GM18498 (cell line): ENCODE results near the gene SPDL1.
A peak's percentile ranks its signal among the peaks of the same experiment; 100 is the strongest.
"Not testable (repeated sequence)": the region's sequence is repeated elsewhere in the genome, so short reads cannot be mapped to it uniquely, and the experiment has no call there.

ENCODE experiments used
- ATAC-seq: cut with Tn5 transposase; IDR thresholded peaks from one replicate; pipeline ENCODE4 v1.9.1; 2021; ENCODE audit warnings: mild to moderate bottlenecking, moderate library complexity; ENCODE audit not compliant: unreplicated experiment

SPDL1 gene

GRCh38 chr5:169571355-169571754 is 12.2 kb upstream of the SPDL1 start:
- ATAC-seq = no peak

- ATAC-seq = no peak
These were observed 9.4 kb upstream of the SPDL1 start for GRCh38 chr5:169574134-169574646.

- ATAC-seq = no peak
These were observed 7.4 kb upstream of the SPDL1 start for GRCh38 chr5:169576181-169576598.

DNA sequence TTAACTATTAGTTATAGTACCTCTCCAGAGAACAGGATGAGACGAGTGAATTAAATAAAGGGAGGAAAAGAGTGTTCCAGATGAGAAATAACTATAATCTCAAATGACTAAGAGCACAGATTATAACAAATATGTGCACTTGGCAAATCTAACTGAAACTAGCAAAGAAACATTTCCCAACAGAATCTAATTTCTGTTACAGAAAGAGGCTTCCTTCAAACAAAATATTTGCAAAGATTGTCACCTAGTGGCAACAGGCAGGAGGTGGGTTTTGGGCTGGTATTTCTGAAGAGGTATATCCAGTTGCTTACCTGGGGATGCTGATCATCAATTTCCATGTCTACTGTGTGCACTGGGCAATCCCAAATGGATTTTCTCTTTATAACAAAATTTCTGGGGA is 5.6 kb upstream of the SPDL1 start:
- ATAC-seq = no peak

DNA sequence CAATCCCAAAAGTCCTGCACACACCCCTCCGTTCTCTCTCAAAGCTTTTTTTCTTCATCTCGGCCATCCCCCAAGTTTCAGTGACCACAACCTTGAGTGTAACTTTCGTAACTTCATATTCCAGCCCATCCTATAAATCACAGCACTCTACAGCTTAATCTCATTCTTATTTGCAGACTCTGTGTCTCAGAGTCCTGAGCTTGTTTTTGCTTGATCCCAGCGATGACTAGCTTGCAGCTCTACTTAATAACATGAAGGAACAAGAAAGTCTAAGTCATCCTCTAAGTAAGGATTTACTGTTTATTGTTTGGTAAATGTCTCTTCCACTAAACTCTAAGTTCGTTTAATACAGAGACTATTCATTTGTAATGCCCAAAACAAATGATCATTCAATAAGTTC is 2.6 kb upstream of the SPDL1 start:
- ATAC-seq = no peak

DNA sequence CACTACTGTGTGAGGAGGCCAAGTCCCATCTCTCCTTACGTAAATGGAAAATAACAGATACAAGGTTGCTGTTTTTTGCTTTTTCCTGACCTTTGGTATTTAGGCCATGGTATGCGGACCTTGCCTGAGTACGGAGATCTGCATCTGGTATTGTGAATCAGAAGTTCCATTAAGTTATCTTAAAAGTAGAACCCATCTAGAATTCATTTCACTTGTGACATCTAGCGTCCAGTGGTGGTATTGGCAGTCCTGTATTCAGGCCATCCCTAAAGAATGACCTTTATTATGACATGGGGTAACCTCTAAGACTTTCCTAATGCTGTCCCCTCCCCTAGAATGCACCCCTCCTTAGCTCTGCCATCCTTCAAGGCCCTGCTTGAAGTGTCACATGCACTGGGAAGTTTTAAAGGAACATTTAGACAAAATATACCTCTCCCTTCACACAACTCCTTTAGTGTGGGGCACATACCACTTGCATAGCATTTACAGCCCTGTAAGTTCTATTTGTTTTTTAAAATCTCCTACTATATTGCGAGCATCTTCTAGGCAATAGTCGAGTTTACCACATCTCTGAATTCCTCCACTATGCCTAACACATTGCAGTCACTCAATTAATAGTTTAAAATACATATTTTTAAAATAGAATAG is 1.9 kb upstream of the SPDL1 start:
- peak; percentile 35 for ATAC-seq

DNA sequence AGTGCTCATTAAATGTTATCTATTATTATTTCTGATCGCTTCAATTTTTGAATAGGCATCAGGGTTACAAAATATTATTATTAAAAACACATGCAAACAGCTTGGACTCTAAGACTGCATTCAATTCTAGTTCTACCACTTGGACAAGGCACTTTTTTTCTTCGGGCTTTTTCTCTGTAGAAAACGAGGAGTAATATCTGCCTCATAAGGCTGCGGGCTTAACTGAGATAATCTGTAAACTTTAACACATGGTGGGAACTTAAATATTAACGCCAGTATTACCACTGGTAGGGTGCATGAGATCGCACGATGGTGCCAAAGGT is 511 bp upstream of the SPDL1 start:
- peak; percentile 45 for ATAC-seq

DNA sequence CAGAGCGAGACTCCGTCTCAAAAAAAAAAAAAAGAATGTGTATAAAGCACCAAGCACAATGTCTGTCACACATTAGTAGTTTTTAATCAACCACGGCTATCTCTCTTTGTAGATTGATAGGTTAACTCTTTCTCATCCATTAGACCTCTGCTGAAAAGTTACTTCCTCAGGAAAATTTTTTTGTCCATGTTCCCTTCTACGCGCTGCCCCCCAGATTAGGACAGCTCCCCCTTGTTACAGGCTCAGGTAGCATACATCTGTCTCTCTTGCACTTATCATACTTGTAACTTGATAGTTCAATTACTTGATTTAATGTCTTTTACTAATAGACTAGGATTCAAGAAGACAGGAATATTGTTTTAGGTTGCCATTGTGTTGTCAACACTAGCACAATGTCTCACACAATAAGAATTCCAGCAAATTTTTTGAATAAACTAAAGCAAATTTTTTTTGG is 1.5 kb downstream of the SPDL1 start:
- ATAC-seq = no peak

DNA sequence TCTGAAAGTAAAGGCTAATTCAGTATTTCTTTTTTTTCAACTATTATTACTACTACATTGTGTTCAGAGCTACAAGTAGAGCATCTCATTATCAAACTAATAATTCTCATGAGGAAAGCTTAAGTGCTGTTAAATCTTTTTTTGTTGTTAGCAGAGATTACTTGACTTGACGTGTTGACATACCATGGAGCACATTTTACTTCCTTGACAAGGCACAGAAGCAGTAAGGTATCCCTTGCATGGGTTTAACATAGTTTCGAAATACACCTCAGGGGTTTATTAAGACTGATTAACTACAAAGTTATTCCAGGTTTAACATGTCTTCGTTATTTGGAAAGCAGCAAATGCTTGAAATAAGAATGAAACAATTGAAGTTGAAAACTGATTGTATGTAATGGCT is 7.0 kb downstream of the SPDL1 start:
- no peak for ATAC-seq

DNA sequence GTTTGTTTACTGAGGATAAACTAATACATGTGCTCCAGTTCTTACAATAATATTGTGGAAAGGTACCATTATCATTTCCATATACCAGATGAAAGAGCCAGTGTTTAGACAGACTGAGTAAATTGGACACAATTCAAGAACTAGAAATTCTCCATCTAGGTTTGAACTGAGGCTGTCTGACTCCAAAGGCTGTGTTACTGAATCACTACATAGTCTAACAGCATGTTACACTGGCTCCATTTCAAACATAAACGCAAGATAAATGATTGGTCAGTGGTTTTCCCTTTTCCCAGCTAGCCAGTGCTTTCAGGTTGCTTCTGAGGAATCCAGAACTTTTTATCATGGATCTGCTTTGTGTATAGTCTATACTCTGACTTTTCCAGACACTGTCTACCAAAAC is 8.1 kb downstream of the SPDL1 start:
- ATAC-seq = no peak

DNA sequence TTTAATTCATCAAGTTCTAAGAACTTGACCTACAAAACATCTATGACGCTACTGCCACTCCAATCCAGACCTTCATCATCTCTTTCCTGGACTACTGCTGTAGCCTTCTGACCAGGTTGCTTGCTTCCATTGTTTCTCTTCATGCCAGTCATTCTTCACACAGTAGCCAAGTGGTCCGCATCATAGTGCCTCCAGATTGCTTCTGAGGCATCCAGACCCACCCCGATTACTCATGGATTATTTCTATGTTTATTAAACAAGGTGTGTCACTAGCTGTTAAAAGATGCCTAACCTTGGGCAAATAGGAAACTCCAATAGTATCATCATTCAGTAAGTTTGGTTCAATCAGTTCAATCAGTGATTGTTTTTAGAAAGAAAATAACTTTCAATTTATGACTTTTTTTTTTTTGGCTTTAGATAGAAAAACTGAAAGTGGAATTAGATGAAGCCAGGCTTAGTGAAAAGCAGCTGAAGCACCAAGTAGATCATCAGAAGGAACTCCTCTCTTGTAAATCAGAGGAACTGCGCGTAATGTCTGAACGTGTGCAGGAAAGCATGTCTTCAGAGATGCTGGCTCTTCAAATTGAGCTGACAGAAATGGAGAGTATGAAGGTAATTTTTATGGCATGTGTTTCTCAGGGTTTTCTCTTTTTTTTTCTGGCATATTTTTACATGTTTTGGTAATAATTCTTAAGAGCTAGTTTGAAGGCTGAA is 9.5 kb downstream of the SPDL1 start:
- no peak for ATAC-seq

DNA sequence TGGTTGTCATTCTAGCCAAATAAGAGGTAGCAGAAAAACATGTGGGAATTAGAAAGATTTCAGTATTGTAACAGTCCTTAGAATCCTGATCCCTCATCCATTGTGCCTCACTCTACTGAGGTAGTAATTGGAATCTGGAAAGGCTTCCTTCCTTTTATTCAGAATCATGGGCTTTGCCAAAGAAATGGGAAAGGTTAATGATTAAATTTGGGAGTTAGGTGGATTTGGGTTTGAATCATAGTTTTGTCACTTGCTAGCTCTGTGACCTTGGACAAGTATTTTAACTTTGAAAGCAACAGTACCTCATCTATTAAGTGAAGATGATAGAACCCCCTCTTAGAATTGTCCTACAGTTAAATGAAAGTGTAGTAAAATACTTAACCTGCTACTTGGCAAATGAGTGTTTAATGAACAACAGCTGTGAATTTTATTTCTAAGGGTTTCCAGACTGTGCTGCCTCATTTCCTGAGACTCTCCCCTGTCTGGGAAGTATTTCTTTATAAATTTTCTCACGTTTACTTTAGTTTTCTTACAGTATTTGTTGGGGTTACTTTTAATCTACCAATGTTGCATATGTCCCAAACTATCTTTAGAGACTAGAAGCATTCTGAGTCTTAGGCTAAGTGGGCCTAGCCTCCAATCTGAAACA is 11.7 kb downstream of the SPDL1 start:
- ATAC-seq = no peak

GRCh38 chr5:169599451-169599850 is 15.9 kb downstream of the SPDL1 start:
- no peak for ATAC-seq

- no peak for ATAC-seq
These were observed 19.0 kb downstream of the SPDL1 start for GRCh38 chr5:169602535-169602934.

- no peak for ATAC-seq
These were observed 22.7 kb downstream of the SPDL1 start for GRCh38 chr5:169606279-169606678.

DNA sequence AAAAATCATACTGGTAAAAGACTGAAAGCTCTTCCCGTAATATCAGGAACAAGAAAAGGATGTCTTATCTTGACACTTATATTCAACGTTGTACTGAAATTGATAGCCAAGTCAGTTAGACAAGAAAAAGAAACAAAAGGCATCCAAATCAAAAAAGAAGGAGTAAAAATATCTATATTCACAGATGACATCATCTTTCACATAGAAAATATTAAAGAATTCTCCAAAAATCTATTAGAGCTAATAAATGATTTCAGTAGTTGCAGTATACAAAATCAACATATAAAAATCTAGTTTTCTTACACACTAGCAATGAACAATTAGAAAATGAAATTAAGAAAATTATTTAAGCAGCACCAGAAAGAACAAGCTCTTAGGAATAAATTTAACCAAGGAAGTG is 24.3 kb downstream of the SPDL1 start:
- ATAC-seq = no peak

- no peak for ATAC-seq
These were observed 26.1 kb downstream of the SPDL1 start for GRCh38 chr5:169609716-169610115.

- no peak for ATAC-seq
These were observed 27.0 kb downstream of the SPDL1 start for GRCh38 chr5:169610606-169611005.

DNA sequence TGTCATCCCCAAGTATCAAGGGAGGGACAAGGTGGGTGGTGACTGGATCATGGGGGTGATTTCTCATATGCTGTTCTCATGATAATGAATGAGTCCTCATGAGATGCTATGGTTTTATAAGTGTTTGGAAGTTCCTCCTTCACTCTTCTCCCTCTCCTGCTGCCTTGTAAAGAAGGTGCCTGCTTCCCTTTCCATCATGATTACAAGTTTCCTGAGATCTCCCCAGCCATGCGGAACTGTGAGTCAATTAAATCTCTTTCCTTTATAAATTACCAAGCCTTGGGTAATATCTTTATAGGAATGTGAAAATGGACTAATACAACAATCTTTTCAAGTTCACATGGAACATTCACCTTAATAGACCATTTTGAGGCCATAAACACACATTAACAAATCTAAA is 32.0 kb downstream of the SPDL1 start:
- ATAC-seq = no peak

- not testable (repeated sequence) for ATAC-seq
These were observed 40.7 kb downstream of the SPDL1 start for GRCh38 chr5:169624307-169624706.

- ATAC-seq = no peak
These were observed 43.2 kb downstream of the SPDL1 start for GRCh38 chr5:169626779-169627178.

DNA sequence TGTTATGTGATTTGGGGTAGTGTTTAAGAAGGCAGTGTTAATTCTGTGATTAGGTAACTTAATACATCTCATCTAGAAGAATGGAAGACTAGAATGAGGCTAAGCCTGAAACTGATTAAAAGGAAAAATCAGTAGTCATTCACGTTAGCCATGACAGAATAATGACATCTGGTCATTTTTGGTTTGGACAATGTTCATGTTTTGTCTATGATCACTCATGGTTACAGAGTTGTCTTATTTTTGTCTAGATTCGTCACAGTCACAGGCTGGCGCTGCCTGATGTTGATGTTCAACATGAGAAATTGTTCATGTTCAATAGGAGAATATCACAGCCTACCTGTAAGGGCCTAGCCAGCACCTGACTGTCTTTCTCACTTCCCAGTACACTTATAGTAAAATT is 44.0 kb downstream of the SPDL1 start:
- no peak for ATAC-seq
